Psoas muscle (tissue), 8 donors: ENCODE data around the gene MYO5B. TPM values are rescaled to one million over a fixed set of nuclear protein-coding genes. Genes with fewer than 3 reads are reported as not detected.

Experiments used
- ATAC-seq, 4 donors: fragments of 200-7000 bp; cut with Tn5 transposase; one replicate each; pipeline ENCODE4 v1.9.1; 2020; ENCODE audit warnings: moderate library complexity in 3 of 4, mild to moderate bottlenecking in 2 of 4
- DNase-seq, 2 donors: peaks; one replicate each; pipeline ENCODE4 v3.0.0-alpha.2; 2020
- H3K27ac ChIP-seq: fragments of 200-600 bp; one replicate; pipeline ENCODE4 v1.8.0; 2022
- H3K27me3 ChIP-seq, 3 donors: fragments of 200-600 bp in 1 of 3; one replicate each; pipeline versions ENCODE4 v1.6.1 to v1.8.0; 2013 to 2022; ENCODE audit warnings: low read length in 2 of 3, mild to moderate bottlenecking in 2 of 3, moderate library complexity in 1 of 3; ENCODE audit not compliant: insufficient read depth in 3 of 3
- H3K36me3 ChIP-seq, 2 donors: fragments of 200-600 bp in 1 of 2; one replicate each; pipeline versions ENCODE4 v1.6.1 to v1.8.0; 2013 to 2022; ENCODE audit warnings: low read depth in 1 of 2, mild to moderate bottlenecking in 1 of 2, moderate library complexity in 1 of 2; ENCODE audit not compliant: insufficient read depth in 1 of 2
- H3K4me1 ChIP-seq: fragments of 200-600 bp; one replicate; pipeline ENCODE4 v1.8.0; 2022
- H3K4me3 ChIP-seq: fragments of 200-600 bp; one replicate; pipeline ENCODE4 v1.8.0; 2022; ENCODE audit warnings: mild to moderate bottlenecking
- H3K9me3 ChIP-seq: fragments of 200-600 bp; one replicate; pipeline ENCODE4 v1.8.0; 2022
- WGBS, 3 donors: extraction: QIAGEN DNeasy Blood & Tissue Kit; methylation state at CpG; one replicate each; pipeline versions ENCODE4 v1.1.6 to v1.1.7; 2013; 5-methylcytosine and 5-hydroxymethylcytosine counted together
- intact Hi-C, 2 donors: fragments of 100-400 bp; cut with DNase I; formaldehyde crosslinking; loops; one replicate each; pipeline versions ENCODE4 v1.11.0 to v1.14.2; 2022
- polyA plus RNA-seq, 3 donors: library from polyadenylated mRNA; stranded (reverse); fragments of 200-250 nt; gene quantifications; one replicate each; pipeline ENCODE4 v1.2.3, GENCODE V29; 2013
- total RNA-seq, 4 donors: library from RNA; stranded (reverse); fragmentation: NEBNext Ultra II Directional in 2 of 4; extraction: Animal tissue kit (Norgen Biotek cat#: 25700) in 2 of 4; gene quantifications; one replicate each; pipeline versions ENCODE4 v1.2.1 to v1.2.4, GENCODE V29; 2021 to 2023
- TF ChIP-seq, protein P1 (sequence below): fragments of 200-600 bp; IDR thresholded peaks from one replicate; pipeline ENCODE4 v1.8.0; 2022; ENCODE audit warnings: antibody characterized with exemption
- donor health status: healthy with polysubstance abuse.
- donor health status: DM: no; HTN: no; CAD: no; lungs with moderate emphysema.
- donor health status: Bipolar disorder and iron deficiency.
- donor health status: healthy.
- donor health status: DM: yes; HTN: yes; CAD: no.
- donor health status: DM: no; HTN: no; CAD: no.
- donor health status: DM: no; HTN: no; CAD: no.
- donor health status: DM: yes; HTN: yes; CAD: no.

The MYO5B gene
- total and polyA plus RNA-seq, 7 donors: 0.10 to 1.2 (median 0.44) TPM

DNA sequence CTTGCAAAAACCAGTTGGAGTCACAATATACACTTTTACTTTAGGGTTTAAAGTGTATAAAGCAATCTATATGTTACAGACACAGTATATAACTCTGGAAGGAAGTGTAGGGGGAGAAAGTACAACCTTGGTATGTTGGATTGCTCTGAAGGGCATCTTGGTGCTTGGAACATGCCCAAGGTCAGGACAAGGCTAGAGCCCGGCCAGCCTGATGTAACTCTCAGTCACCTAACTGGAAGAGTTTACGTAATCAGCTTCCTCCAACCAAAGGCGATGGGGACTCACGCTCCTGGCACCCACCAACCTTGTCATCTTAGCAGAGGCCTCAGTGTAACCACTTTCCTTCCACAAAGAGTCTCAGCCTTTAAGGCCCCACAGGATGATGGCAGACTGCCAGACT is 200.5 kb downstream of the MYO5B start:
- no peaks in the 10 kb centered on the region for H3K27me3 ChIP-seq
- no peak overlapping the region for H3K4me3 ChIP-seq
- no peaks in the 10 kb centered on the region for H3K9me3 ChIP-seq
- TF ChIP-seq, protein P1, sequence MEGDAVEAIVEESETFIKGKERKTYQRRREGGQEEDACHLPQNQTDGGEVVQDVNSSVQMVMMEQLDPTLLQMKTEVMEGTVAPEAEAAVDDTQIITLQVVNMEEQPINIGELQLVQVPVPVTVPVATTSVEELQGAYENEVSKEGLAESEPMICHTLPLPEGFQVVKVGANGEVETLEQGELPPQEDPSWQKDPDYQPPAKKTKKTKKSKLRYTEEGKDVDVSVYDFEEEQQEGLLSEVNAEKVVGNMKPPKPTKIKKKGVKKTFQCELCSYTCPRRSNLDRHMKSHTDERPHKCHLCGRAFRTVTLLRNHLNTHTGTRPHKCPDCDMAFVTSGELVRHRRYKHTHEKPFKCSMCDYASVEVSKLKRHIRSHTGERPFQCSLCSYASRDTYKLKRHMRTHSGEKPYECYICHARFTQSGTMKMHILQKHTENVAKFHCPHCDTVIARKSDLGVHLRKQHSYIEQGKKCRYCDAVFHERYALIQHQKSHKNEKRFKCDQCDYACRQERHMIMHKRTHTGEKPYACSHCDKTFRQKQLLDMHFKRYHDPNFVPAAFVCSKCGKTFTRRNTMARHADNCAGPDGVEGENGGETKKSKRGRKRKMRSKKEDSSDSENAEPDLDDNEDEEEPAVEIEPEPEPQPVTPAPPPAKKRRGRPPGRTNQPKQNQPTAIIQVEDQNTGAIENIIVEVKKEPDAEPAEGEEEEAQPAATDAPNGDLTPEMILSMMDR: no peak
- ATAC-seq: no peak
- no peak for DNase-seq
- no peak overlapping the region for H3K27ac ChIP-seq
- 78 to 98% (median 93%) methylated on average over 4 of the region's 4 CpGs for WGBS, 3 donors
- intact Hi-C loops: no loop called here
- H3K36me3 ChIP-seq: no peaks in the 10 kb centered on the region
- no peaks in the 10 kb centered on the region for H3K4me1 ChIP-seq

DNA sequence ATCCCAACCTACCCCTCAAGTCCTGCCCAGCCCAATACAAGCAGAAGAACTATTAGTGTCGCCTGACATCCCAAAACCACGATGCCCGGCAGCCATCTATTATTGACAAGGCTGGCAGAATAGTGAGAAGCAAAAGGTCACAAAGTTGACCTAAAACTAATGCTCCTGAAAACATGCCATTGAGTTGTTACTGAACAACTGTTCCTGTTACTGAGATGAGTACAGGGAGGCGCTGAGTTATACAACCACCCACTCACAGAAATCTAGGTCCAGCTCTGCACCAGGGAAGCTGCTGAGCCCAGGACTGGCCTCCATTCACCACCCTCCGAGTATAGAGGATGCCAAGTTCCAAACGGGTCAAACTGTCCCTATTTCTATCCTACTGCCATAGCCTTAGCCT is 201.6 kb downstream of the MYO5B start:
- Histone ChIP-seq H3K36me3 (no peaks in the 10 kb centered on the region), H3K27ac (no peak overlapping the region), H3K9me3 (no peaks in the 10 kb centered on the region), H3K4me3 (no peak overlapping the region), H3K27me3 (no peaks in the 10 kb centered on the region), H3K4me1 (no peaks in the 10 kb centered on the region)
- intact Hi-C loops: no loop called here
- ATAC-seq (no peak), DNase-seq (no peak)
- WGBS, 3 donors: 49 to 70% (median 50%) methylated on average over 6 of the region's 6 CpGs
- TF ChIP-seq, protein P1: no peak

DNA sequence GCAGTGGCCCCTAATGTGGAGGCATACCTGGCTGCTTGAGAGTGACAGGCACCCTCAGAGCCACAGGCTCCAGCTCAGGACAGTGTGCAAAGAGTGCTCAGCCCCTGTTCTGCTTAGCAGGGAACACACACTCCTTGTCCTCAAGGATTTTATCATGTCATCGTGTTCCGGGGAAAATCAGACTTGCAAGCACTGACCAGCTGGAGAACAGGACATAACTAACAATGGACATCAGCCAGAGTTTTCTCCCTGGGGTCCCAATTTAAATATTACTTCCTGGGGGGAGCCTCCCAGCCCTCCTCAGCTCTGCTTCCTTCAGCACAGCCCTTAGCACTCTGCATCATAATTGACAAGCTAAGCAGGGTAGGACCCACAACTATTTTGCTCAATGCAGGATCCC is 206.2 kb downstream of the MYO5B start:
- 31 to 56% (median 46%) methylated on average over 2 of the region's 2 CpGs for WGBS, 3 donors
- TF ChIP-seq, protein P1: no peak
- Histone ChIP-seq H3K36me3 (no peaks in the 10 kb centered on the region), H3K4me1 (peaks cover 7% of the 10 kb centered on the region), H3K9me3 (no peaks in the 10 kb centered on the region), H3K27ac (no peak overlapping the region), H3K27me3 (no peaks in the 10 kb centered on the region), H3K4me3 (no peak overlapping the region)
- intact Hi-C loops: no loop called here
- no peak for ATAC-seq
- DNase-seq: no peak

DNA sequence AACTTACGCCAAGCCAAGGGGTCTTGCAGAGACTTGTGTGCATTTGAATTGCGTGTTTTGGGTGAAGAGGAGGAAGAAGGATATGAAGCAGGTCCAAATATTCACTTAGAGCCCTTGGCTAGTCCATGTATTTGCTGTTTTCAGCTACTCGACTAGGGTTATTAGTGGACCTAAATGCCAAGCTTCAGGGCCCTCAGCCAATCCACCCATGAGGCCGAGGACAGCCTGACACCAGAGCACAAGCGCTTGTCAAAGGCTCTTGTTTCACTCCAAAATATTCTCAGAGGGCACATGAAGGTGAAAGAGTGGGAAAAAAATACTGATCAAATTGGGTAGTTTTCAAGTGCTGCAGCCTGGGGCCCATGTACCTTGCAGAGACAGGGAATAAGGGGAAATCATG is 206.8 kb downstream of the MYO5B start:
- H3K4me1 ChIP-seq: peaks cover 7% of the 10 kb centered on the region
- no peak overlapping the region for H3K4me3 ChIP-seq
- no peaks in the 10 kb centered on the region for H3K27me3 ChIP-seq
- 45 to 54% (median 47%) methylated on average over 5 of the region's 5 CpGs for WGBS, 3 donors
- DNase-seq: no peak
- no peaks in the 10 kb centered on the region for H3K36me3 ChIP-seq
- no peak overlapping the region for H3K27ac ChIP-seq
- no peaks in the 10 kb centered on the region for H3K9me3 ChIP-seq
- intact Hi-C loops: no loop called here
- ATAC-seq: no peak
- TF ChIP-seq, protein P1: no peak

DNA sequence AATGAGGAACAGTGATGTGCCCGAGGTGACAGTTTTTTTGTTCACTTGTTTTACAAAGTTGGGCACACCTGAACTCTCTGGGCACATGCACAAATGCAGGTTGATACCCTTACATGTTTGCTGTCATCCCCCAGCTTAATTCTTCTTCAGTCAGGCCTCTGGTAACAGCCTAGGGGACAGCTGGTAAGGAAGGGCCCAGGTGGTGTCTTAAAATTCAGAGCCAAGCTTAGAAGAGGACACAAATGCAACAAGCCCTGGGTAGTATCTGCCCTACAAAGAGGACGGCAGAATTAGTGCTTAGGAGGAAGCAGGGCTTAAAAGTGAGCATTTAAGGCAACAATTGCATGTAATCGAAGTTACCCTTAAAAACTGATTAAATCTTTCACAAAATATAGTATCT is 209.7 kb downstream of the MYO5B start:
- TF ChIP-seq, protein P1: no peak
- DNase-seq (no peak), ATAC-seq (no peak)
- Histone ChIP-seq H3K9me3 (no peaks in the 10 kb centered on the region), H3K4me1 (peaks cover 15% of the 10 kb centered on the region), H3K27ac (no peak overlapping the region), H3K4me3 (no peak overlapping the region), H3K27me3 (no peaks in the 10 kb centered on the region), H3K36me3 (no peaks in the 10 kb centered on the region)
- WGBS, 3 donors: 63 to 85% (median 82%) methylated on average over 3 of the region's 3 CpGs
- intact Hi-C loops: no loop called here
